ENCODE results near the gene NEXMIF. TPM values are rescaled to one million over a fixed set of nuclear protein-coding genes. Genes with fewer than 3 reads are reported as not detected.

The NEXMIF gene
- total and polyA plus RNA-seq, 9 of the 15 experiments (the other 6 are each of a cell fraction or from before 2014, with no cell fraction given), result not detected

DNA sequence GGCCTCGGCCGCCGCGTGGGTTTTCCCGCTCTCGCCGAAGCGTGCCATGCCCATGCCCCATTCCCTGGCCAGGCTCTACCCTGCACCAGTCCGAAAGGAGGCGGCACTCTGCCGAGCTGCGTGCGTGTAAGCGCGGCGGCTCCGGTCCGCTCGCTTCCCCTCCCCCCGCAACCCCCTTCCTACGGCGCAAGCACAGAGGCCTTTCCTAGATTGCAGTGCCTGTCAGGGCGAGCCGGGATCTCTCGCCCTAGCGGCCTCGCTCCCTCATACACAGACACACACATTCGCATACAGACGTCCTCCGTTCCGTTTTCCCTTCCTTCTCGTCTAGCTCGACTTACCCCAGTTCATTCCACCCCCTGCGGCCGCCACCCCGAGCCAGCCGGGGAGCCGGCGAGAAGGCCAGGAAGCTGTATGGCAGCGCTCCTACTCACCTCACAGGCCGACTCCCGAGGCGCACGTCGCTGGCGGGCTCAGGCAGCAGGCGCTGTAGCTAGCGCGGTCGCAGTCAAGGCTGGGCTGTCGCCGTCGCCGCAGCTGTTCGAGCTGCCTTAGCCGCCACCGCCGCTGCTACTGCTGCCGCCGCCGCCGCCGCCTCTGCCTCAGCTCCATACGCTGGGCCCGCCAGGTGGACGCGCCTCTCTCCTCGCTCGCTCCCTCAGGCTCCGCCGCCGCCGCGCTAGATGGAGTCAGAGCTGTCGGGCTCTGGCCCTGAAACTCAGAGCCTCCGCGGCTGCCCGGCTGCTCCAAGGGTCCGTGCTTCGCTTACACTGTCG, 615 bp downstream of the NEXMIF start:
- FAIRE-seq (no peak), DNase-seq (ENCODE audit: extremely low read depth in 1 of 4, low spot score in 3 of 4) (no peak), ATAC-seq (no peak)
- Histone ChIP-seq H3K4me1 (replicated peaks in 1 of 2; ENCODE audit: control insufficient read depth in 2 of 2, insufficient read depth in 2 of 2, low read length in 2 of 2) (no peaks in the 10 kb centered on the region), H3K36me3 (ENCODE audit: control insufficient read depth, insufficient read depth, low read length) (no peaks in the 10 kb centered on the region), H3K27ac (ENCODE audit: extremely low read depth, low read depth, low read length) (no peak overlapping the region), H3K79me2 (ENCODE audit: control insufficient read depth, insufficient read depth, low read length) (no peaks in the 10 kb centered on the region), H3K27me3 (ENCODE audit: control insufficient read depth in 2 of 2, insufficient read depth in 2 of 2, low read length in 2 of 2) (no peaks in the 10 kb centered on the region), H2AFZ (ENCODE audit: low read depth, low read length) (no peak overlapping the region), H3K9me3 (replicated peaks; ENCODE audit: control insufficient read depth, insufficient read depth, low read depth, low read length) (no peaks in the 10 kb centered on the region), H3K9ac (ENCODE audit: insufficient read depth in 1 of 2, low read depth in 2 of 2, low read length in 2 of 2) (no peak overlapping the region), H3K4me2 (ENCODE audit: insufficient read depth, low read length) (no peak overlapping the region), H3K9me1 (ENCODE audit: control insufficient read depth, insufficient read depth, low read length) (no peaks in the 10 kb centered on the region), H4K20me1 (replicated peaks; ENCODE audit: control insufficient read depth, insufficient read depth, low read length) (no peaks in the 10 kb centered on the region), H3K4me3 (no peak overlapping the region)
- in situ Hi-C loops (cut with MboI), result no loop called here
- intact Hi-C loops (cut with micrococcal nuclease), result no loop called here
- CTCF ChIA-PET (ENCODE audit: low intra/inter-chr PET ratio), result no interaction called here
- BruUV-seq (replicated peaks), result no TSS peak
- POLR2A ChIA-PET, result no interaction called here
- TF ChIP-seq, protein P1, sequence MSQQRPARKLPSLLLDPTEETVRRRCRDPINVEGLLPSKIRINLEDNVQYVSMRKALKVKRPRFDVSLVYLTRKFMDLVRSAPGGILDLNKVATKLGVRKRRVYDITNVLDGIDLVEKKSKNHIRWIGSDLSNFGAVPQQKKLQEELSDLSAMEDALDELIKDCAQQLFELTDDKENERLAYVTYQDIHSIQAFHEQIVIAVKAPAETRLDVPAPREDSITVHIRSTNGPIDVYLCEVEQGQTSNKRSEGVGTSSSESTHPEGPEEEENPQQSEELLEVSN (IDR thresholded peaks at IDR 0.05; ENCODE audit: borderline replicate concordance in 1 of 2, extremely low read depth in 1 of 2, insufficient read depth in 1 of 2, insufficient read length in 1 of 2, low read depth in 1 of 2, low read length in 1 of 2, poor library complexity in 1 of 2, severe bottlenecking in 1 of 2), result peak in 1 of 2 experiments; percentile 17
- TF ChIP-seq MLLT1 (IDR thresholded peaks at IDR 0.05) (no peak), ZNF146 (CRISPR knock-in tag; IDR thresholded peaks at IDR 0.05; ENCODE audit: unreplicated experiment) (no peak)
- WGBS (ENCODE audit: insufficient coverage, low coverage, missing lambda C conversion rate), result 45% methylated on average over 11 of the region's 81 CpGs

All from K562 (cell line).